Measurements from ENCODE around the gene CD34. TPM values are rescaled to one million over a fixed set of nuclear protein-coding genes. Genes with fewer than 3 reads are reported as not detected.

The CD34 gene
- total RNA-seq, 1 donor from 2014 or later, result 16.9 TPM

DNA sequence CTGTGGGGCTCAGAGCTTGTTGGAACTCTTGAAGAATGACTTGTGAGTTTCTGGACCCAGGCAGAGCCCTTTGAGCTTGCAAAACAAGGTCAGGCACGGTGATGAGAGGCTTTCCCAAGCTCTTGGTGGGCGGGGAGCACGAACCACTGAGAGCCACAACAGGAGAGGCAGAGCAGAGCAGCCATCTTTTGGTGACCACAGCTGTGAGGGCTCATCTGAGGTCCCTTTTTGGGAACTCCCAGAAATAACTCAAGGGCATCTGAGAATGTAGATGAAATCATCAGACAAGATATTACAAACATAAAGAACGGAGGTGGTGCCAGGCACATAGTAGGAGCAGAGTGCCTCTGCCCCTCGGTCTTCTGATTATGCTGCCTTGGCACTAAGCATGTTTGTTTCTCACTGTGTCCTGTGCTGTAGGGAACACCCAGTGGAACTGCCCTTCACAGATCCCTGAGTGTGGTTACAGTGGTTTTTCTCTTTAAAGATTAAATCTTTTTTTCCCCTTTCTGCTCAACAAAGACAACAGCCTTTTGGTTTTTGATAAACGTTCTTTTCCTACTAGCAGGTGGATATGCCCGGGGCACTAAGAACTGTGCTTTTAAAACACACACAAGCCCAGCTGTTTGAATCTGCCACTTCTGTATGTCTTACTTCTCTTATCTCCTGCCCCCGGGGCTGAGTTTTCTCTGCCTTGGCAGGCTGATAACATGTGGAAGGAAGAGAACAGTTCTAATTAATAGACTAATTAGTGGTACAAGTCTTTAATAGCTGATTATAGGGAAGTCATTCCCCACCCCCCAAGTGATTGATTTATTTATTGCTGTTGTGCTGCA, 37.7 kb downstream of the CD34 start:
- DNase-seq (ENCODE audit: low read depth, low spot score), result no peak

DNA sequence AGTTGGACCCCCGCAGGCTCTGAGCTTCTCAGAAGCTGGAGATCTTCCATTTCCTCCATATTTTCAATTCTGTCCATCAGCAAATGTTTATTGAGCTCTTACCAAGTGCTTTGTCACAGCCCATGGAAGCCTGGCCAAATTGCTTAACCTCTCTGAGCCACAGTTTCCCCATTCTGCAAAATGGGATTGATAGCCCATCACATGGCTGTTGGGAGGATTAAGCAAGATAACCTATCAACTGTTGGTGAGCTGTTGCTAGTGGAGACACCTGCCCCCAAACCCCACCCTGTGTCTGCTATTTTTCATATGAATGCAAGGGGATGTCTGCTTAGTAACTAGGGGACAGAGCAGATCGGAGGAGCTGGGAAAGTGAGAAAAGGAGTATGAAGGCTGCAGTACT, 38.3 kb downstream of the CD34 start:
- DNase-seq (ENCODE audit: low read depth, low spot score), result no peak

DNA sequence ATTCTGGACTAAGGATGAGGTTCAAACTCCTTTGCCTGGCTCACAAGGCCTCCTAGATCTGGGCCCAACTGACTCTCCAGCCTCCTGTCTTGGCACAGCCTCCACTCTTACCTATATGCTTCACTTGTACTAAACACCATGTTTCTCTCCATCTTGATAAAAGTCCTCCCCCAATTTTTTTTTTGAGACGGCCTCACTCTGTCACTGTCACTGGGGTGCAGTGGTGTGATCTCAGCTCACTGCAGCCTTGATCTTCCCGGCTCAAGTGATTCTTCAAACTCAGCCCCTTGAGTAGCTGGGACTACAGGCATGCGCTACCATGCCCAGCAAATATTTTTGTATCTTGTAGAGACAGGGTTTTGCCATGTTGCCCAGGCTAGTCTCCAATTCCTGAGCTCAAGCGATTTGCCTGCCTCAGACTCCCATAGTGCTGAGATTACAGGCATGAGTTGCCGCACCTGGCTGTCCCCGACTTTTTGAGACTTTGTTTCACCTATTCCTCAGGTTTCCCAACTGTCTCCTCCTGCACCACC, 39.7 kb downstream of the CD34 start:
- no peak for DNase-seq (ENCODE audit: low read depth, low spot score)

DNA sequence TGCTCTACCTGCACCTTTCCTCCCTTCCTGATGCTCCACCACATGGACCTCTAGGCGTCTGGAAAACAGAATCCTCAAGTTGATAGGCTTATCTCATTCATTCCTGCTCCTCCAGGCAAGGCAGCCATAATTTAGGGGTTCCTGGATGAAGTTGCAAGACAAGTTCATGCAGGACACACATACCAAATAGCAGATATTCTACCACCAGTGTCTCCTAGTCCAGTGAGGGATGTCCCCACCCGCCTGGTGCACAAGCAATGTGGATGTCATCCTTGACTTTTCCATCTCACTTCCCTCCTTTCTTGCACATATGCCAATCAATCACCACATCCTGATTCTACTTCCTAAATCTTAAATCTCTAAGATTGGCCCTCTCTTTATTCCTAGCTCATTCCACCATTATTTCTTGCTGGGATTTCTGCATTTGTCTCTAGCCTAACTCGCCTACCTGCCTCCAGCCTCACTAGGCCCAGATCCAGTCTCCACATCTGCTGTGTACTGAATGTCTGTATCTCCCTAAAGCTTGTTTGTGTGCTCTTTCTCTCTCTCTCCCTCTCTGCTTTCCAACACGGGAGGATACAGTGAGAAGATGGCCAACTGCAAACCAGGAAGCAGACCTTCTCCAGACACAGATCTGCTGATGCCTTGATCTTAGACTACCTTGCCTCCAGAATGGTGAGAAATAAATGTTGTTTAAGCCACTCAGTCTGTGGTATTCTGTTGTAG, 40.5 kb downstream of the CD34 start:
- no peak for DNase-seq (ENCODE audit: low read depth, low spot score)

DNA sequence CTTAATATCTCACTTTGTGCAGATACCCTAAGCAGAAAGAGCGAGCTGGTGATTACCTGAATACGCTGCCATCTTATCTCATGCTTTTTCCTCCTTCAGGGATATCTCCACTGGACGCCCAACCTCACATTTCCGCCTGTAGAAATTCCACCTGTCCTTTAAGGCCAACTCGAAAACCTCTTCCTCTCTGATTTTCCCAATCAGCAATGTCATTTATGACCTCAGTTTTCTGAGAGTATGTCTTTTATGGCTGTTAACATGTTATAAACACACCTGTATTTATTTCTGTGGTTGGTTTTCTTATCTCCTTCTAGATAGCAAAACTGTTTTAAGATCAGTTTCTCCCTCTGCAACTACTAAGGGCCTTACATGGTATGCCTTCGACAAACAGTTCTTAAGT, 41.1 kb downstream of the CD34 start:
- no peak for DNase-seq (ENCODE audit: low read depth, low spot score)

DNA sequence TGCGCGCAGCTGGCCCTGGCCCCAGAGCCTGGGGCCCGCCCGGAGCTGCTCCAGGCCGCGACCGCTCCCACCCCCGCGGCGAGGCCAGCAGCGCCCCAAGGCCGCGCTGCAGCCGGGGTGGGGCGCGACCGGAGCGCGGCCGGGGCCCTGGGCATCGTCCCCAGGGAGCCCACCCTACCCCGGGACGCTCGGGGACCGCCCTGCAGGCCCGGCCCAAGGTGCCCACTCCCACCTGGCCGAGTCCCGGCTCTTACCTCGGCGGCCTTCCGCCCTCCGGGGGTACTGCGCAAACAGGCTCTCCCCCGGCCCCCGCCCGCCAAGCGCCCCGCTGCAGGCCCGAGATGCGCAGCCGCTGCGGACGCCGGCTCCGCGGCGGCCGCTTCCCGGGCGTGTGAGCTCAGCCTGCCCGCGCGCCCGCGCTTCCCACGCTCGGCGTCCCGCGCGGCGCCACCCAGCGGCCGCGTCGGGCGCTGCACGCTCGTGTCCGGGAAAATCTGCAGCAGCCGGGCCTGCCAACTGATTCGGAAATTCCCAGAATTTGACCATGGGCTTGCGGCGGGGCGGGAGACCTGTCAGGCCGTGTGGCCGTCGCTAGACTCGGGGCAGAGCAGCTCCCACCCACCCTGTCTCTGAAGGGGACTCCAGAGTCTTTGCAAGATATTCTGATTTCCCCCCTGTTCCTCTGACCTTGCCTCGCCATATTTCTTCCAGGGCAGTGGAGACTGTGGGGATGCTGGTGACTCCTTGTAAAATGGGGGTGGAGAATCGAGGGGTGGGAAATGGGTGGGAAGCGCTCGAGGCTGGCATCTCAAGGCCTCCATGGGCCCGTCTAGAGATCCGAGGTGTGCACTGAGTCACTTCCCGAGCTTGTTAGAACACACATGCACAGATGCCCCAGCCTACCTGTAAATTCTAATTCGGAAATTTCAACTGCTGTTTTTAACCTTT, 41.9 kb downstream of the CD34 start:
- no peak for DNase-seq (ENCODE audit: low read depth, low spot score)

DNA sequence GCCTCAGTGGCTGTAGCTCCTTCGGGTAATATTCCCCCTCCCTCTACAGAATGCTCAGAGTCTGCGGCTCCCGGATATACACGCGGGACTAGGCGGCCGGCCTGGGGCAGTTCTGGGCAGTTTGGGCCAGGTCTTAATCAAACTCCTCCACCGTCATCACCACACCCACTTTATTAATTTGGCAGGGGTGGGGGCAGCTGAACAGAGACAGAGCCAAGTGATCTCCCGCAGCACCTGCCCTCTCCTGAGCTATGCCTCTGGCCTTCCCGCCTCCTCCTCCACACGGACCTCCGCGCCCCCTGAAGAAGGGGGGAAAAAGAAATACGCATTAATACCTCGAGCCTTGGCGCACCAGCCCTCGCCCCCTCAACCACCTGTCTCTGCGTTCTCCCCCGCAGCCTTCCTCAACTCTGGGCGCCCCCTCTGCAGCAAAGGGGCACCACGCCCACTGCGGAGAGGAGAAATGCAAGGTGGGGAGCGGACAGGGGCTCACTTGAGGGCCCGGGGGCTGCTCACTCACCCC, 42.6 kb downstream of the CD34 start:
- no peak for DNase-seq (ENCODE audit: low read depth, low spot score)

DNA sequence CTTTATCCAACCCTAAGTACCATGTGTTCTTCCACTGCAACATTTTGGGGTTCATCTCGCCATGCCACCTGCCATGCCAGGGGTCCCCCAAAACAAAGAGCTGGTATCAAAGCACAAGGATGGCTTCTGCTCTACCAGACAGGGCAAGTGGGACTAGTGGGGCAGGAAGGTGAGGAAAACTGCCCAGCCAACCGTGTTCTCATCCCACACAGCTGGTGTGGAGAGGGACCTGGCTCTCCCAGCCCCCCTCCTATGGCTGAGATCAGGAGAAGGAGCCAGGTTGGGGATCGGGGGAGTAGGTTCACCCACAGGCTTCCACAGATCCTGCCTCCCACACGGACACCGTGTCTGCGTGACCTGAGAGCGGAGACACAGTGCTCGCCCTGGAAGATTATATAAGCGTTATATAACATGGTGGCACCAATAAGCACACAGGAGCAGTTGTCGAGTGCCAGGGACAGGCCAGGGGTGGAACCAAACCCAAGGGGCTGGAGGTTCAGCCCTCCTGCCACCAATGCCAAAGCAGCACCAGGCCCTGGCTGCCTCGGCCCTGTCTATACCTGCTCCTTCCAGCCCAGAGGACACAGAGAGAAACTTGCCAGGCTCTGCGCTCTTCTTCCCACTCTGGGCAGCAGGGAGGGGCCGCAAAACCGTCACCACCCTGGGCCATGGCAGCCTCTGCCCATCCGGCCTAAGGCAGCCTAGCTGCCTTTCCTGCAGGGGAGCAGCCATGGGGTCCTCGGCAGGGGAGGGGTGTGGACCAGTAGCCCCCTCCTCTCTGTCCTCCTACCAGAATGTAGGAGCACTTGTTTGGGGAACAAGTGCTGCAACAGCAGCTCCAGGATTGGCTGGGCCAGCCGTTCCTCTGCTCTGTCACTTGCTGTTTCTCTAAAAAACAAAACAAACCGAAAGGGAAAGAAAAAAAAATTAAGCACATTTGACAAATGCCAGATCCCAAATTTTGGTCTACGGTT, 43.5 kb downstream of the CD34 start:
- no peak for DNase-seq (ENCODE audit: low read depth, low spot score)

DNA sequence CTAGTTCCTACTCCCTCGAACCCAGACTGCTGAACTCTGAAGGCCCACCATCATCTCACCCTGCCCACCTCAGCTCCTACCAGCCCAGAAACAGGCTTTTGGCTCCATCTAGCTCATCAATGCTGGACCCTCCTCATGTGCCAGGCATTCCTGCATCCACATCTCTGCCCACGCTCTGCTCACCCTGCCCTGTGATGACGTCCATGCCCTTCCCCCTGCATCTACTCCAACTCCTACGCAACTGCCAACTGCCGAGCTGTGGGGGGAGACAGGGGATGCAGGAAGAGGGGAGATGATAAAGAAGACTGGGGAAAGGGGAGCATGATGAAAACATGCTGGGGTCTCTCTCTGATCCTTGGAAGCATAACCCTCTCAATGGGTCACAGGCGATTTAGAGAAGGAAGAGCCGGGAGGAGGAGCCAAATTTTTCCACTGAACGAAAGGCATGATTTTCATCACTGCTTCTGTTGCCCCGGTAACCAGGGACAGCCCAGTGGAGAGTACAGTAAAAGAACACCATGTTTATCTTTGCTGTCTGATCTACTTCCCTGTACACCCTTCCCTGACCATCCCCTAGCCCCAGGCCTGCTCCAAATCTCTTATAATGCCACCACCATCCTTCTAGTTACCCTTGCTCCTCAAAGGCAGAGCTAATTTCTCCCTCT, 44.3 kb downstream of the CD34 start:
- no peak for DNase-seq (ENCODE audit: low read depth, low spot score)

DNA sequence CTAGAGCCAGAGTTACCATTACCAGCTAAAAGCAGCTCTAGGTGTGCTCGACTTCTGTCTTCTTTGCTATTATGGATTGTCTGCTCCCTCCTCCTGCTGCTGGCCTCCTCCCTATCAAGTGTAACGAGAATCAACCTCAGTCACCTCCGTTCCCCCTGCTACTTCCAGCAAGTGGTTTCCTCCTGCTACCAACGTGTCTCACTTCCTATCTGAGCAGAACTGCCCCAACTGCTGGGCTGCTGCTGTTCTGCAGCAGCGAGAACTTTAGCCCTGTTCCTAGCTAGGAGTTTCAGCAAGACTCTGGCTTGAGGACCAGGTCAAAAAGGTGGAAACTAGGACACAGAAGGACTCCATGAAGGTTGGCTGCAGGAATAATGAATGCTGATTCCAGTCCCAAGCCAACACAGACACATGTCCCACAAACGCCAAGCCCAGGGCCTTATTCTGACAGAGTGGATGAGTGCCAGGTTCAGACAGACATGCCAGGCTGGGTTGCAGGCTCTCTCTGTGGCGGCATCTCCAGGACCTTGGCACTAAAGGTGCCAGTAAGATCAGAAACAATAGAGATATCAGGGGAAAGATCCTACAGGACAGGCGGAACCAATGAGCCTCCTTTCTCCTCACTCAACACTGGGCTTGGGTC, 46.9 kb downstream of the CD34 start:
- no peak for DNase-seq (ENCODE audit: low read depth, low spot score)

DNA sequence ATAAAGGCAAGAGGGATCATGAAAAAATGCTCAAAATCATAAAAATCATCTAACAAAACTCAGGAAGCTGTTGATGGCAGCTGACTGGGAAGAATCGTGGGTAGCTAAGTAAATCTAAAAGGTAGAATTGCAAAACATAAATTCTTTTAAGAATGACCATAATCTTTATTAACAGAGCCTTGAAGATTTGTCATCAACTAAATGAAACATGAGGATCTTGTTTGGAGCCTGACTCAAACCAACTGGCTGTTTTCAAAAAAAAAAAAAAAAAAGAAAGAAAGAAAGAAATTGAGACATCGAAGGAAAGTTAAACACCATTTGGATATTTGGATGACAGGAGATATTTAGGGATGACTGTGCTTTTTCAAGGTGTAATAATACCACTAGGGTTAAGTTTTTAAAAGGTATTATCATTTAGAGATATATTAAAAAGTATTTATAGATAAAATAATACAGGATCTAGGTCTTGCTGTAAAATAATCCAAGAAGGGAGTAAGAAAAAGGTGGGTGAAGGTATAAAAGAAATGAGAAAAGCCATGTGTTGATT, 48.6 kb downstream of the CD34 start:
- no peak for DNase-seq (ENCODE audit: low read depth, low spot score)

DNA sequence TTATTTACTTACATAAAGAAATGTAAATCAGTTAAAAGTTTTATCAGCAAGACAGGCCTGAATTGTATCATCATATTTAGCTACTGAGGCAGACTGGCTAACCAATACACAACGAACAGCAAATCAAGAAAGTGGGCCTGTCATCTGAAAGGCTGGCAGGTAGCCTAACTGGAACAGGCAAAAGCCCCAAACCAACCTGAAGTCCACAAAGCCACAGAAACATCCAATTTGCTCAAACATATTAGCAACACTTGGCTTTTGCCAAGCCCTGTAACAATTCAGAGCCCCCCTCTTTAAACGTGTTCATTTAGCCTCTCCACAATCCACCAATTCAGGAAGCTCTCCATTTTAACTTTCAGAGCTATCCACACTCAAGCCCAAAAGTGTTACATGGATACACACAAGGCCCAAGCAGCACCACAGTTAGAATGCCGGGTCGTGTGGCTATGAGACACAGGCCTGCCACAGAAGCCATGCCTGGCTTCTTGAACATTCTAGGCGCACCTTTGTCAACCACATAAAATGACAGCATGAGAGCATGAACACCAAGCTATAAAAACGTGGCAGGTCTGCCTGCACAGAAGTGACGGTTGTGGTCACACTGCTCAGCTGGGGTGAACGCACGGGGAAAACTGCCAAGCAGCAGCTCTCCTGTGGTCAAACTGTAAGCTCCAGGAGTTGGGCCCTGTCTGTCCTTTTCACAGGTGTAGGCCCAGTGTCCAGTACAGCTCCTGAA, 49.3 kb downstream of the CD34 start:
- DNase-seq (ENCODE audit: low read depth, low spot score), result no peak

DNA sequence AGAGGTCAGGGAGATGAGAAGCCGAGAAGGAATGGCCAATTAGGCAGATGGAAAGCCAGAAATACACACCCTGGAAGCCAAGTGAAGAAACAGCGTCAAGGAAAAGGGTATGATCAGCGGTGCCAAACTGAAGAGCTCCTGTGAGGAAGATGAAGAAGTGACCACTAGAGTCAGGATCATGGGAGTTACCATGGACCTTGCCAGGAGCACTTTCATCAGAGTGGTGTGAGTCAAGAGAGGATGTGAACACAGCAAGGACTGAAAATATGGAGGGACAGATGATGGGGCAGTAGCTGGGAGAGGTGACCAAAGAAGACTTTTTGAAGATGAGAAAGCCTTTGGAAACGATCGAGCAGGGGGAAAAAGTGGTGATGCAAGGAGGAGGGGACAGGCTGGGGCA, 50.4 kb downstream of the CD34 start:
- DNase-seq (ENCODE audit: low read depth, low spot score), result no peak

DNA sequence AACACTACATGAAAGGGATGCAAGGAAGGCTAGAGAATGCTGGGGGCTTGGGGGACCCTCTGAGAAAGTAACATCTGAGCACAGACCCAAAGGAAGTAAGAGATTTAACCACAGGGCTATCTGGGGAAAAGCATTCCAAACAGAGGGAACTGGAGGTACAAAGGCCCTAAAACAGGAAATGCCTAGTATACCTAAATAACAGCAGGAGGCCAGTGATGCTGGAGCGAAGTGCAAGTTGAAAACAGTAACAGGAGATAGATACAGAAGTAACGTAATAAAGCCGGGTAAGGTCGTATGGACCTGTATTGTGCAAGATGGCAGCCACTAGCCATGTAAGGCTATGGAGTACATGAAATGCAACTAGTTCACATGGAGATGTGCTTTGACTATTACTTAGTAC, 52.1 kb downstream of the CD34 start:
- DNase-seq (ENCODE audit: low read depth, low spot score), result no peak

DNA sequence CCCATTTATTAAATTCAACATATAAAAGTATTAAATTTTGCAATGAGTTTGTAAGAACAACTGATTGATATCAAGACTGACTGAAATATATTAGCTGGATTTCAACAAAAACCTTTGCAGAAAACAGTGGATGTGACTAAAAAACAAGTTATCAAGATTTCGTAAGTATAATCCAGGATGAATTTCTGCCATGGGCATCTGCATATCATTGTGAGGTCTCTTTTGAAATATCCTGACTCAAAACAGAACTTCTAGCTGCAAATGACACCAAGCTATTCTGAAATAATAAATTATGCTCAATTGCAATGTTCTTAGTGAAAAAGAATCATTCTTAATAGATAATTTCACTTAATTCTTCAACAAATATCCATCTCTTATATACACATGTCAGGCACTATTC, 52.6 kb downstream of the CD34 start:
- no peak for DNase-seq (ENCODE audit: low read depth, low spot score)

DNA sequence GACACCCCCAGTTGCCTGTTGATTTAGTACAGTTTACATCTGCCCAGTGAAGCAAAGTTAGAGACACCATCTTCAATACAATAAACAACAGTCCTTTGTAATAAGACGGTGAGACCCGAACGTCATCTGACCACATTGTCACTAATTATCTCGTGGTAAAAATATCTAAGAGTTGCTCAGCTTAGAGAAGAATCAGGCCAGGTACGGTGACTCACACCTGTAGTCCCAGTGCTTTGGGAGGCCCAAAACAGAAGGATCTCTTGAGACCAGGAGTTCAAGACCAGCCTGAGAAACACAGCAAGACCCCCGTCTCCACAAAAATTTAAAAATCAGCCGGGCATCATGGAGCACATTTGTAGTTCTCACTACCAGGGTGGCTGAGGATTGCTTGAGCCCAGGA, 53.5 kb downstream of the CD34 start:
- no peak for DNase-seq (ENCODE audit: low read depth, low spot score)

DNA sequence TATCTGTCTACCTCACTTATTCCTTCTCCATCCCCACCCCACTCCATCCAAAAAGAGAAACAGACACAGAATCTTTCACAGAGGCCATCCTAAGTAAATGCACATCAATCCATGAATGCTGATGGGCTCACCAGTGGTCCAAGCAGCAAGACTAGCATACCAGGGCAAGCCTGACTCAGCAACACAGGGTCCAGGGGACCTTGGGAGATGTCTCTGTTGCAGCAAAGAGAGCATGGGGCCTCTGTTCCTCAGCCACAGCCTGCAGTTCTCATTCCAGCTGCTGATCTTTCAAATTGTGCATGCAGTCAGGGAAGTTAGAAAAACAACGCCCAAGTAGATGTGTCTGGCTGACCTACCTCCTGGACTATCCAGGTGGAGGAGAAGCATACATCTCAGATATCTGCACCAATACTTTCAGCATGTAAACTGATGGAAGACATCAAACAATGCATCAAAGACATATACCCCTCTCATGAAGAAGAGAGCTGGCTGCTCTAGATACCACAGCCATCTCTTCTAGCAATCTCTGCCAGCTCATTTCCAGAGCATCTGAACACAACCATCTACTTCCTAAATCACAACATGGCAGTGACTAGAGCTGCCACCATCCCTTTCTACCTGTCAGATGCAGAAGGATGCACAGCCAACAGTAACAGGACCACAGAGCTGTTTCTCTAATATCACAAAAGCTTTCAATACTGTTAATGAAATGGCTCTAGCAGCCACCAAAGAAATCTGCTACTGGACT, 54.5 kb downstream of the CD34 start:
- DNase-seq (ENCODE audit: low read depth, low spot score), result no peak
